ENCODE measurements around the gene TTC9C. TPM values are rescaled to one million over a fixed set of nuclear protein-coding genes. Genes with fewer than 3 reads are reported as not detected.

The TTC9C gene
- total RNA-seq, 3 donors from 2014 or later = 19.2 to 26.2 (median 25.8) TPM

DNA sequence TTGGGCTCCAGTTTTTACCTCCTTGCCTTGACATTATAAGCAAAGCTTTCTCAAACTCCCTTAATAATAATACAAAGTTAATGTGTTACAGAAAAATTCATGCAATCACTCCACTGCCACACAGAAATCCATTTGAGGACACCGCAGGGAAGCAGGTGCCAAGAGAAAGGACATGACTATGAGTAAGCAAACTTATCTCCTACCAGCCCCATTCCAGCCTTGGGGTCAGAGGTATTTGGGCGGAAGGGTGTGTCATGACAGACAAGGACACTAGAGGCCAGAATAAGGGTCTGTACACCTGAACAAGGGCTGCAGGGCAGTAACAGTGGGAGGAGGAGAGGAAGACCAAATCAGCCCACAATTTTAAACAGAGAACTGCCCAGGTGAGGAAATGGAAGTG lies 14.9 kb upstream of the TTC9C start:
- peak overlapping the region in 1 of 2 donors; percentile 4 for H3K27ac ChIP-seq
- peaks cover 0 to 14% of the 10 kb centered on the region in 2 donors for H3K4me1 ChIP-seq
- intact Hi-C loops (cut with DNase I; ENCODE audit: low total_unique reads) = no loop called here
- no peak for TF ChIP-seq POLR2AphosphoS5 (IDR thresholded peaks at IDR 0.05)
- TF ChIP-seq, protein P1, sequence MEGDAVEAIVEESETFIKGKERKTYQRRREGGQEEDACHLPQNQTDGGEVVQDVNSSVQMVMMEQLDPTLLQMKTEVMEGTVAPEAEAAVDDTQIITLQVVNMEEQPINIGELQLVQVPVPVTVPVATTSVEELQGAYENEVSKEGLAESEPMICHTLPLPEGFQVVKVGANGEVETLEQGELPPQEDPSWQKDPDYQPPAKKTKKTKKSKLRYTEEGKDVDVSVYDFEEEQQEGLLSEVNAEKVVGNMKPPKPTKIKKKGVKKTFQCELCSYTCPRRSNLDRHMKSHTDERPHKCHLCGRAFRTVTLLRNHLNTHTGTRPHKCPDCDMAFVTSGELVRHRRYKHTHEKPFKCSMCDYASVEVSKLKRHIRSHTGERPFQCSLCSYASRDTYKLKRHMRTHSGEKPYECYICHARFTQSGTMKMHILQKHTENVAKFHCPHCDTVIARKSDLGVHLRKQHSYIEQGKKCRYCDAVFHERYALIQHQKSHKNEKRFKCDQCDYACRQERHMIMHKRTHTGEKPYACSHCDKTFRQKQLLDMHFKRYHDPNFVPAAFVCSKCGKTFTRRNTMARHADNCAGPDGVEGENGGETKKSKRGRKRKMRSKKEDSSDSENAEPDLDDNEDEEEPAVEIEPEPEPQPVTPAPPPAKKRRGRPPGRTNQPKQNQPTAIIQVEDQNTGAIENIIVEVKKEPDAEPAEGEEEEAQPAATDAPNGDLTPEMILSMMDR (IDR thresholded peaks at IDR 0.05) = no peak
- no peak for TF ChIP-seq POLR2A (IDR thresholded peaks at IDR 0.05)
- no peaks in the 10 kb centered on the region for H3K27me3 ChIP-seq
- no peak overlapping the region for H3K4me3 ChIP-seq
- H3K36me3 ChIP-seq = no peaks in the 10 kb centered on the region
- DNase-seq (ENCODE audit: low spot score in 2 of 2) = no peak
- H3K9me3 ChIP-seq = no peaks in the 10 kb centered on the region

- intact Hi-C loops (cut with DNase I; ENCODE audit: low total_unique reads) = no loop called here
- no peak for DNase-seq (ENCODE audit: low spot score in 2 of 2)
- Histone ChIP-seq H3K4me3 (no peak overlapping the region), H3K4me1 (peaks cover 0 to 9% of the 10 kb centered on the region in 2 donors), H3K27me3 (no peaks in the 10 kb centered on the region), H3K9me3 (no peaks in the 10 kb centered on the region), H3K27ac (peak overlapping the region; percentile 28 to 54), H3K36me3 (no peaks in the 10 kb centered on the region)
- no peak for TF ChIP-seq POLR2AphosphoS5 (IDR thresholded peaks at IDR 0.05)
- TF ChIP-seq, protein P1 (IDR thresholded peaks at IDR 0.05) = no peak
- TF ChIP-seq POLR2A (IDR thresholded peaks at IDR 0.05) = no peak
These were observed 12.8 kb upstream of the TTC9C start for GRCh38 chr11:62715150-62716130.

GRCh38 chr11:62716206-62716605 lies 12.1 kb upstream of the TTC9C start:
- H3K9me3 ChIP-seq = no peaks in the 10 kb centered on the region
- H3K27me3 ChIP-seq = no peaks in the 10 kb centered on the region
- intact Hi-C loops (cut with DNase I; ENCODE audit: low total_unique reads) = no loop called here
- TF ChIP-seq POLR2AphosphoS5 (IDR thresholded peaks at IDR 0.05) (no peak), POLR2A (IDR thresholded peaks at IDR 0.05) (no peak)
- TF ChIP-seq, protein P1 (IDR thresholded peaks at IDR 0.05) = no peak
- H3K4me3 ChIP-seq = no peak overlapping the region
- peaks cover 0 to 9% of the 10 kb centered on the region in 2 donors for H3K4me1 ChIP-seq
- peak overlapping the region in 1 of 2 donors; percentile 54 for H3K27ac ChIP-seq
- DNase-seq (ENCODE audit: low spot score in 2 of 2) = no peak
- H3K36me3 ChIP-seq = peaks cover 3% of the 10 kb centered on the region

DNA sequence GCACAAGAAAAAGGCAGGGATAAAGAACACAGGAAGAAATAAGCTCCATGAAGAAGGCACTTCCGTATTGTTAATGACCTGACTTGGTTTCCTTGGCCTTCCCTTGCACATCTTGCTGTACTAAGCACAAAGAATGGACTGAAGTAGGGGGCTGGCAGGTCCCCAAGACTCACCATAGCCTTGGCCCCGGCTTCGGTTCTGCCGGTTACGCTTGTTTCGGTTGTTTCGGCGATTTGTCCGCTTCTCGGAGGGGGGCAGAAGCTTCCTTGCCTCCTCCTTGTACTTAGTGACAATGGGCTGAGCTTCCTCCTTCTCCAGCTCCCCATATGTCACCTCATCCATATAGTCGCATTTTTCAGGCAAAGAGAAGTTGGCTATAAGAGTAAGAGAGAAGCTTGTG lies 11.5 kb upstream of the TTC9C start:
- intact Hi-C loops (cut with DNase I; ENCODE audit: low total_unique reads) = no loop called here

More for the DNA sequence above, 11.5 kb upstream of the TTC9C start:
- H3K27ac ChIP-seq = peak overlapping the region; percentile 13 to 54
- no peak overlapping the region for H3K4me3 ChIP-seq
- DNase-seq (ENCODE audit: low spot score in 2 of 2) = no peak
- H3K4me1 ChIP-seq = peaks cover 0 to 9% of the 10 kb centered on the region in 2 donors
- H3K36me3 ChIP-seq = peaks cover 10% of the 10 kb centered on the region
- TF ChIP-seq, protein P1 (IDR thresholded peaks at IDR 0.05) = no peak
- no peak for TF ChIP-seq POLR2A (IDR thresholded peaks at IDR 0.05)
- no peaks in the 10 kb centered on the region for H3K9me3 ChIP-seq
- H3K27me3 ChIP-seq = no peaks in the 10 kb centered on the region

Measured in breast epithelium (tissue), 4 donors.